Prostate gland (tissue), 2 donors: ENCODE results near the gene RSPH10B2.
"Not testable (repeated sequence)": the region's sequence is repeated elsewhere in the genome, so short reads cannot be mapped to it uniquely, and the experiment has no call there.

ENCODE experiments used
- CTCF ChIP-seq, 4 experiments: fragments of 200-600 bp in 2 of 4; fragments of 450-650 bp in 2 of 4; sonication (generic) in 2 of 4; IDR thresholded peaks; 1 replicate in 3 of 4; 2 replicates in 1 of 4; pipeline ENCODE4 v1.5.1; 2016 to 2019; ENCODE audit warnings: antibody characterized with exemption in 4 of 4, mild to moderate bottlenecking in 2 of 4, moderate library complexity in 2 of 4
- POLR2A ChIP-seq: fragments of 450-650 bp; IDR thresholded peaks from one replicate; pipeline ENCODE4 v1.6.1; 2016; ENCODE audit warnings: antibody characterized with exemption, mild to moderate bottlenecking

GRCh38 chr7:6798047-6798446 is 44.1 kb downstream of the RSPH10B2 start:
- TF ChIP-seq CTCF (IDR thresholded peaks at IDR 0.05); POLR2A: not testable (repeated sequence)
